Central memory CD8-positive, alpha-beta T cell (primary cell): Measurements from ENCODE around the gene CLMN.

Experiments
- ATAC-seq: fragments of 150-1000 bp; cut with Tn5 transposase; replicated peaks from 2 replicates; pipeline ENCODE4 v1.10.0; 2022; ENCODE audit warnings: mild to moderate bottlenecking, moderate FRiP score, moderate number of reproducible peaks; ENCODE audit not compliant: poor library complexity, severe bottlenecking; ENCODE audit errors: extremely low read depth
- DNase-seq, 2 donors: peaks; one replicate each; pipeline ENCODE4 v3.0.0; 2021; ENCODE audit warnings: low spot score in 2 of 2
- H3K27ac Mint-ChIP-seq: one replicate; pipeline ENCODE4 v1.8.0; 2022; ENCODE audit warnings: low read depth, mild to moderate bottlenecking, moderate library complexity, mixed read lengths
- H3K27me3 Mint-ChIP-seq: one replicate; pipeline ENCODE4 v1.8.0; 2022; ENCODE audit warnings: mixed read lengths
- H3K36me3 Mint-ChIP-seq: one replicate; pipeline ENCODE4 v1.8.0; 2022; ENCODE audit warnings: mild to moderate bottlenecking, moderate library complexity, mixed read lengths; ENCODE audit not compliant: insufficient read depth
- H3K4me1 Mint-ChIP-seq: one replicate; pipeline ENCODE4 v1.8.0; 2022; ENCODE audit warnings: mixed read lengths
- H3K4me3 Mint-ChIP-seq: one replicate; pipeline ENCODE4 v1.8.0; 2022; ENCODE audit warnings: mild to moderate bottlenecking, moderate library complexity, mixed read lengths
- H3K9me3 Mint-ChIP-seq: one replicate; pipeline ENCODE4 v1.8.0; 2022; ENCODE audit warnings: mixed read lengths

Gene CLMN

DNA sequence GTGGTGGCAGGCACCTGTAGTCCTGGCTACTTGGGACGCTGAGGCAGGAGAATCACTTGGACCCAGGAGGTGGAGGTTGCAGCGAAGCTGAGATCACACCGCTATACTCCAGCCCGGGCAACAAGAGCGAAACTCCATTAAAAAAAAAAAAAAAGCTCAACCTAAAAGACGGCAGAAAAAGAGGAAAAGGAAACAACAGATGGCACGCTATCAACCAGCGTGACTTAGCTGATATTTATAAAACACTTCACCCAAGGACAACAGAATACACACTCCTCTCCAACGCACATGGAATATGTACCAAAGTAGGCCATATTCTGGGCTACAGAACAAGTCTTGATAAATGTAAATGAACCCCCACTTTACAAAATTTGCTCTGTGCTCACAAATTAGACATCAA lies 34.0 kb upstream of the CLMN start:
- Mint-ChIP-seq H3K9me3 (peaks cover 9% of the 10 kb centered on the region), H3K27ac (no peak overlapping the region), H3K4me3 (no peak overlapping the region), H3K4me1 (no peaks in the 10 kb centered on the region), H3K36me3 (no peaks in the 10 kb centered on the region), H3K27me3 (peaks cover 23% of the 10 kb centered on the region)
- DNase-seq (no peak), ATAC-seq (no peak)

DNA sequence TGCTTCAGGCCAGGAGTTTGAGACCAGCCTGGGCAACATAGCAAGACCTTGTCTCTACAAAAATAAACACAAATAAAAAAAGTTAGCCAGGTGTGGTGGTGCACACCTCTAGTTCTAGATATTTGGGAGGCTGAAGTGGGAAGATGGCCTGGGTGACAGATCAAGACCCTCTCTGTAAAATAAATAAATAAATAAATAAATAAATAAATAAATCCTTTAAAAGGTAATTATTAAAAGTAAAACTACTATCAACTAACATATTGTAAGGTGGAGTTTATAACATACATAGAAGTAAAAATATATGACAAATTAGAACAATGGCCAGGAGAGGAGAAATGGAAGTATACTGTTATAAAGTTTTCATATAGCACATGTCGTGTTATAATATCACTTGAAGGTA lies 33.3 kb upstream of the CLMN start:
- Mint-ChIP-seq H3K4me3 (no peak overlapping the region), H3K9me3 (peaks cover 9% of the 10 kb centered on the region), H3K36me3 (no peaks in the 10 kb centered on the region), H3K27me3 (peaks cover 23% of the 10 kb centered on the region), H3K4me1 (no peaks in the 10 kb centered on the region), H3K27ac (no peak overlapping the region)
- ATAC-seq = no peak
- no peak for DNase-seq

DNA sequence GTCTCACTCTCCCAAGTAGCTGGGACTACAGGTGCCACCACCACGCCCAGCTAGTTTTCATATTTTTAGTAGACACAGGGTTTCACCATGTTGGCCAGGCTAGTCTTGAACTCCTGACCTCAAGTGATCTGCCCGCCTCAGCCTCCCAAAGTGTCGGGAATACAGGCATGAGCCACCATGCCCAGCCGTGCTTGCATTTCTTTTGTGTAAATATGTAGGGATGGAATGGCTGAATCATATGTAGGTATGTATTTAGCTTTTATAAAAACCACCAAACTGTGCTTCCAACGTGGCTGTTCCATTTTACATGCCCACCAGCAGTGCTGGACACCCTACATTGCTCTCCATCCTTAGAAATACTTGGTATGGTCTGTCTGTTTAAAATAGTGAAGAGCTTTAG lies 32.8 kb upstream of the CLMN start:
- DNase-seq = no peak
- Mint-ChIP-seq H3K27ac (no peak overlapping the region), H3K27me3 (peaks cover 23% of the 10 kb centered on the region), H3K9me3 (peaks cover 9% of the 10 kb centered on the region), H3K4me1 (no peaks in the 10 kb centered on the region), H3K36me3 (no peaks in the 10 kb centered on the region), H3K4me3 (no peak overlapping the region)
- ATAC-seq = no peak

DNA sequence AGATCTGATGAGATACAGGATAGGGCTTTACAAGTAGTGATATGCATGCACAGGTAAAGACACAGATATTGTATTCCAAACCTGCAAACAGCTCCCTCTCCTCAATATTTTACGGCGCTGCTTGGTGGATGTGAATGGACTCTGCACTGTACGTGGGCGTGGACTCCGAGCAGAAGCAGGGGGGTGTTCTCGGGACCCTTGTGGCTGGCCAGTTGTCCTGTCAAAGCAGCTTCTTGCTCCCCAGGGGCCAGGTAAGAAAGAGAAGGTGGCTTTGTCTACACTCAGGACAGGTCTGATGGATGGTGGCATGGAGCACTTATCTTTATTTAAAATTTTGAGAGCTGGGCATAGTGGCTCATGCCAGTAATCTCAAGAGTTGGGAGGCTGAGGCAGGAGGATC lies 29.5 kb upstream of the CLMN start:
- Mint-ChIP-seq H3K9me3 (peaks cover 6% of the 10 kb centered on the region), H3K36me3 (no peaks in the 10 kb centered on the region), H3K4me1 (no peaks in the 10 kb centered on the region), H3K27ac (no peak overlapping the region), H3K27me3 (peaks cover 23% of the 10 kb centered on the region), H3K4me3 (no peak overlapping the region)
- DNase-seq (no peak), ATAC-seq (no peak)

DNA sequence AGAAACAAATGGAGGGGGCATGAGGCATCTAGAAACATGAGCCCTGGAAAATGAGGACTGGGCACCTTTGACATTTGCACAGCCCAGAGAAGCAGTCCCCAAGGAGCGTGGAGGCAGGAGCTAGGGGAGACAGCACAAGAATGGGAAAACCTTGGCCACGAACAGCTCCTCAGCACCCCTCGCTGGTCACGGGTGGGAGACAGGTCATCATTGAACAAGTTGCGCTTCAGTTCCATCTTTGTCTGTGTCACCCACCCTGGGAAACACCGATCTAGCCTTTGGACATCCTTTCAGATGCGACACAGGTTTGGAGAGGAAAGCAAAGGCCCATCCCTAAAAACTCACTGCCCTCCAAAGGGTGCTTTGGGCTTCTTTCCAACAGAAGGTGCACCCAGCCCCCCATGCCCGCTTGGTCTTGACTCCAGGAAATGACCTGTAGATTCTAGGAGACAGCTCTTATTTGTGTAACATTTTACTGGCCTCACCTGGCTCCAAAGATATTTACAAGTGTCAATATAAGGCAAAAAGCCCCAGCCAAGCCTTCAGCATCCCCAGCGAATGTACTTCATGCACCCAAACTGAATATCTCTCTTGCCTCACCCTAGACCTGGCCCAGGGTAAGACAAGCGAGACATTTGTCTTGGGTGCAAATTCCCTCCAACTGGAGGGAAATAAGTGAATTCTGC lies 28.8 kb upstream of the CLMN start:
- Mint-ChIP-seq H3K9me3 (no peaks in the 10 kb centered on the region), H3K36me3 (no peaks in the 10 kb centered on the region), H3K4me1 (no peaks in the 10 kb centered on the region), H3K4me3 (no peak overlapping the region), H3K27ac (no peak overlapping the region), H3K27me3 (peaks cover 23% of the 10 kb centered on the region)
- ATAC-seq = no peak
- no peak for DNase-seq

DNA sequence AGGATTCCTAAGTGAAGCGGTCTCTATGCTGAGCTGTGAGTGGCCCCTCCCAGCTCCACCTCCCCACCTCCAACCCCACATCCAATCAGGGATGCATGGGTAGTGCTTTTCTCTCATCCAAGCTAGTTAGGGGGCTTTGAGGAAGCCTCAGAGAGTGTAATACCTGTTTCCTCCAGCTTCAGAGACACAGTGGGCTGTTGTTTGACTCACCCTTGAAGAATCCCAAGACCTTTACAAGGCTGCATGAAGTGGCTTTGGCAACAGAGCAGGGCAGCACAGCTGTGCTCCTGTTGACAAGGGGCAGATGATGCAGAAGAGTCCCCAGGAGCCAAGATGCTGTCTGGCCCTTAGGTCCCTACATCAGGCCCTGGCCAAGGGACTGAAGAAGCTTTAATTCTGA lies 27.1 kb upstream of the CLMN start:
- ATAC-seq (no peak), DNase-seq (no peak)
- Mint-ChIP-seq H3K36me3 (no peaks in the 10 kb centered on the region), H3K4me1 (no peaks in the 10 kb centered on the region), H3K9me3 (no peaks in the 10 kb centered on the region), H3K27me3 (peaks cover 15% of the 10 kb centered on the region), H3K4me3 (no peak overlapping the region), H3K27ac (no peak overlapping the region)

DNA sequence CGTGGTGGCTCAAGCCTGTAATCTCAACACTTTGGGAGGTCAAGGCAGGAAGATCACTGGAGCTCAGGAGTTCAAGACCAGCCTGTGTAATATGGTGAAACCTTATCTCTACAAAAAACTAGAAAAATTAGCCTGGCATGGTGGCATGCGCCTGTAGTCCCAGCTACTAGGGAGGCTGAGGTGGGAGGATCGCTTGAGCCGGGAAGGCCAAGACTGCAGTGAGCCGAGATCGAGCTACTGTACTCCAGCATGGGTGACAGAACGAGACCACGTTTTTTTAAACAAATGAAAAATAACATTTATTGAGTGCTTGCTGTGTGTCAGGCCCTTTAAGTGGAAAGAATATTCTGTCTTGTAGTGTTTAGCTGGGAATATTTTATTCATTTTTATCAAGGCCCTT lies 26.6 kb upstream of the CLMN start:
- H3K27me3 Mint-ChIP-seq = peaks cover 15% of the 10 kb centered on the region
- no peaks in the 10 kb centered on the region for H3K4me1 Mint-ChIP-seq
- no peak overlapping the region for H3K4me3 Mint-ChIP-seq
- H3K9me3 Mint-ChIP-seq = no peaks in the 10 kb centered on the region
- H3K27ac Mint-ChIP-seq = no peak overlapping the region
- no peaks in the 10 kb centered on the region for H3K36me3 Mint-ChIP-seq
- DNase-seq (no peak), ATAC-seq (no peak)

DNA sequence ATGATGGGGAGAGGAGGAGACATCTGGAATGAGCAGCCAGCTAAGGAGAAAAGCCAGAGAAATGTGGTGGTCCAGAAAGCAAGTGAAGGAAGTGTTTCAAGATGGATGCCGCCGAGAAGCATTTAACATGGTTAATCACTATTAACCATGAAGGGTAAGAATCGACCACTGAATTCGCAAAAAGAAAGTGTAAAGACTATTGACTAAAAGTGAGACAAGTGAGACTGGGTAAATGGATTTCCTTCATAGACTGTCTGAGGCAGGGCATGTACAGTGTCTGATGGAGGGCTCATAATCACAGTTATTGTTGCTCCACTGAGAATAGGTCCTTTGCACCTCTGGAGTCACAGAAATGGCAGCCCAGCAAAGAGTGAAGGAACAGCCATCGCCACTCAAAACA lies 25.3 kb upstream of the CLMN start:
- Mint-ChIP-seq H3K4me3 (no peak overlapping the region), H3K27ac (no peak overlapping the region), H3K9me3 (no peaks in the 10 kb centered on the region), H3K36me3 (no peaks in the 10 kb centered on the region), H3K27me3 (peaks cover 15% of the 10 kb centered on the region), H3K4me1 (no peaks in the 10 kb centered on the region)
- DNase-seq (no peak), ATAC-seq (no peak)

DNA sequence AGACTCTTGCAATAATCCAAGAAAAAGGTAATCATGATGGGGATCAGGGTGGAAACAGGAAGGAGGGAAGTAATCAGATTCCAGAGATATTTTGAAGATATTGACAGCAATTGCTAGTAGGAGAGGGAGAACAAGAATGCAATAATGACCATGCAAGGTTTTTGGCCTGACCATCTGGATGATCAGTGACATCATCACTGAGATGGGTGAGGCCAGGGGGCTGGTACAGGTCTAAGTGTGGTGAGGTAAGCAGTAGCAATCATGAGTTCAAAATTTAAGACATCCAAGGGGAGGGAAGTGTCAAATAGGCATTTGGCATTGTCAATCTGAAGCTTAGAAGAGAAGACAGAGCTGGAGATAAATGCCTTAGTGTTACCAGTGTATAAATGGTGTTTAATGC lies 24.8 kb upstream of the CLMN start:
- Mint-ChIP-seq H3K4me1 (no peaks in the 10 kb centered on the region), H3K27ac (no peak overlapping the region), H3K4me3 (no peak overlapping the region), H3K27me3 (peaks cover 15% of the 10 kb centered on the region), H3K36me3 (no peaks in the 10 kb centered on the region), H3K9me3 (no peaks in the 10 kb centered on the region)
- no peak for ATAC-seq
- DNase-seq = no peak

DNA sequence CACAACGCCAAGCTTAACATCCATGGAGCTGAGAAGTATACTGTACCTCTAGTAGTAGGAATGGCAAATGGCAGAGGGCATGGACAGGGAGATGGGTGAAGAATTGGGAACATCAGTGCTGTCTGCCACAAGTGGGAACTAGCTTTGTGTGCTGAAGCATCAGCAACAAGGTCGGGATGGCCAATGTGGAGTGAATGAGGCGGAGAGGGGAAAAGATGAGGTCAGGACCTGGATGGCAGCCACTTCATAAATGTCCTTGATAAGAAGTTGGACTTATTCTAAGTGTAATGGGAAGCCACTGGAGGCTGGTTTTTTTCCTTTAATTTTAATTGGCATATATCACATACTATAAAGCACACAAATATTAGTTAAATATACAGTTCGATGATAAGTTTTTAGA lies 21.9 kb upstream of the CLMN start:
- peaks cover 39% of the 10 kb centered on the region for H3K27me3 Mint-ChIP-seq
- no peak for ATAC-seq
- H3K4me1 Mint-ChIP-seq = no peaks in the 10 kb centered on the region
- H3K9me3 Mint-ChIP-seq = no peaks in the 10 kb centered on the region
- H3K36me3 Mint-ChIP-seq = no peaks in the 10 kb centered on the region
- H3K27ac Mint-ChIP-seq = no peak overlapping the region
- DNase-seq = no peak
- H3K4me3 Mint-ChIP-seq = no peak overlapping the region

DNA sequence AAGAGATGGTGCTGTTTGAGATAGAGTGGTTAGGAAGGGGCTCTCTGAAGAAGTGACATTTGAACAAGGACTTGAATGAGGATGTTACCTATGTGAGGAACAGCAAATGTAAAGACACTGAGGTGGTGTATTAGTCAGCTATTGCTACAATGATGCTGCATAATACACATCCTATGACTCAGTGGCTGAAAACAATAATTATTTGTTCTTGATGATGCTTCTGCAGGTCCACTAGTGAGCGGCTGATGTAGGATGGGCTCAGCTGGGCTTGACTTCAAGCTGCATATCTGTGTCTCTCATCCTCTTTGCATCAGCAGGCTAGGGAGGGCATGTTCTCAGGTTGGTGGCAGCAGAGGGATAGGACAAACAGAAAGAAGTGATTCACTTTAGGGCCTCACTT lies 21.4 kb upstream of the CLMN start:
- no peak for DNase-seq
- H3K4me1 Mint-ChIP-seq = no peaks in the 10 kb centered on the region

DNA sequence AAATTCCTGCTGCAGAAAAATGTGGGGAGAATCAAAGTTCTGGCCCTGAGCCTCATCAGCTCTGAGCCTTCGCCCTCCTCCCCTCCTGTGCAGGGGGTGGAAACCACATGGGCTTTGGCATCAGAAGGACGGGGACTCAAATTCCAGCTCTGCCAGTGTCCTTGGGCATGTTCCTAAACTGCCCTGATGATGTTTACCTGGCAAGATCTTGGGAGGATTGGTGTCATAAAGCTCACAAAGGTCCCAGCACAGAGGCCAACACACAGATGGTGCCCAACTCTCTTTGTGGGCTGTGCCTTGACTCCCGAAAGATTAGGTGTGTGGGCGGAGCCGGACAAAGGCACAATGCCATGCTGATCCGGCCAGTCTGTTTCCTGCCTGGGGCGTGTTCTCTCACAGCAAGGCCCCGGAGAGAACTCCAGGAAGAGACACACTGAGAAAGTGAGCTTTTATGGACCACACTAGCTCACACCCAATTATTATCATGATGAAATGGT lies 20.5 kb upstream of the CLMN start:
- no peaks in the 10 kb centered on the region for H3K9me3 Mint-ChIP-seq
- H3K27ac Mint-ChIP-seq = no peak overlapping the region
- DNase-seq (no peak), ATAC-seq (no peak)
- no peaks in the 10 kb centered on the region for H3K36me3 Mint-ChIP-seq
- H3K4me1 Mint-ChIP-seq = no peaks in the 10 kb centered on the region
- peaks cover 52% of the 10 kb centered on the region for H3K27me3 Mint-ChIP-seq
- H3K4me3 Mint-ChIP-seq = no peak overlapping the region

More for the DNA sequence above, 21.4 kb upstream of the CLMN start:
- Mint-ChIP-seq H3K27me3 (peaks cover 44% of the 10 kb centered on the region), H3K27ac (no peak overlapping the region), H3K9me3 (no peaks in the 10 kb centered on the region), H3K4me3 (no peak overlapping the region), H3K36me3 (no peaks in the 10 kb centered on the region)
- ATAC-seq = no peak

DNA sequence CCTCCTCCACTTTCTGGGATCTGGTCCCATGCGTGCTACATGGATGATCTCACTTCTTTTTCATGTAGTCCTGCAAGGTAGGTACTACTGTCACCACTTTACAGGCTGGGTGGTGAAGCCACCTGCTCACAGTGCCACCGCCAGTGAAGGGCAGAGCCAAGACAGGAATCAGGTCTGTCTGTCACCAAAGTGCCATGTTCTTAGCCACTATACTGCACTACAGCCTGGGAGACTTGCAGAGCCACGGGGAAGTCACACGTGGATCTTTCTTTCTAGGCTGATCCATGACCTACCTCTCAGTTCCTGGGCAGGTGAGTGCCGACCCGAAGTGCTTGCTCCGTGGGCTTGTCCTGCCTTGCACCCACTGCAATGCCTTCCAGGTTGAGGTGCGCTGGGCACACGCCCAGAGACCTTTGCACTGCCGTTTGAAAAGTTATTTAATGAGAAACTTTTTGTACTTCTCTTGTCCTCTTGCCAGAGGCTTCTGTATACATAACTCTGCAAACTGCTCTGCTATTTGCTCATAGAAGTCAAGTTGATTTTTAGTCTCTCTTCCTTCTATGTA lies 19.7 kb upstream of the CLMN start:
- Mint-ChIP-seq H3K4me3 (no peak overlapping the region), H3K36me3 (no peaks in the 10 kb centered on the region), H3K27me3 (peaks cover 60% of the 10 kb centered on the region), H3K27ac (no peak overlapping the region), H3K9me3 (no peaks in the 10 kb centered on the region), H3K4me1 (no peaks in the 10 kb centered on the region)
- DNase-seq (no peak), ATAC-seq (no peak)
